HG03135 (cell line): ENCODE results near the gene PTRHD1.
A peak's percentile ranks its signal among the peaks of the same experiment; 100 is the strongest.

ENCODE experiments used
- ATAC-seq: cut with Tn5 transposase; IDR thresholded peaks from one replicate; pipeline ENCODE4 v1.9.1; 2021; ENCODE audit warnings: mild to moderate bottlenecking, moderate library complexity; ENCODE audit not compliant: unreplicated experiment

Gene PTRHD1

DNA sequence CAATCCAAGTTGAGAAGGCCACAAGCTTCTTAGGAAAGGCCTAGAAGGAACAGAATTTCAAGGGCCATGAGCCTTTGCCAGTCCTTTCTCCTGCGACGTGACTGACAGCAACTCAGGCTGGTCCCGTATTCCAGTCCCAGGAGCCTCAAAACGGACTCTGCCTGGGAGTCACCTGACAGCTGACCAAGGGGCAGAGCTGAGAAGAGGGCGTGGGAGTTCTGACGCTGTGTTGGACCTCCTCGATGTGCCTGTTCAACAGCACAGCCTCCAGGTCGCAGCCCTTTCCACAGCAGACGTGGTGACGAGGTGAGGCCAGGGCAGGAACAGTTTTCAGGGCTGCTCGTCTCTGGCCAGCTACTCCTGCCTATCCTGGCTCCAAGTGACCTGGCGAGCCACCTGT is 37.6 kb upstream of the PTRHD1 start:
- ATAC-seq, result no peak

- no peak for ATAC-seq
Observed at GRCh38 chr2:24830351-24830750, 37.2 kb upstream of the PTRHD1 start.

- no peak for ATAC-seq
Observed at GRCh38 chr2:24828238-24828996, 35.2 kb upstream of the PTRHD1 start.

- ATAC-seq, result peak; percentile 71
Observed at GRCh38 chr2:24827321-24828237, 34.4 kb upstream of the PTRHD1 start.

- ATAC-seq, result no peak
Observed at GRCh38 chr2:24826773-24827145, 33.6 kb upstream of the PTRHD1 start.

DNA sequence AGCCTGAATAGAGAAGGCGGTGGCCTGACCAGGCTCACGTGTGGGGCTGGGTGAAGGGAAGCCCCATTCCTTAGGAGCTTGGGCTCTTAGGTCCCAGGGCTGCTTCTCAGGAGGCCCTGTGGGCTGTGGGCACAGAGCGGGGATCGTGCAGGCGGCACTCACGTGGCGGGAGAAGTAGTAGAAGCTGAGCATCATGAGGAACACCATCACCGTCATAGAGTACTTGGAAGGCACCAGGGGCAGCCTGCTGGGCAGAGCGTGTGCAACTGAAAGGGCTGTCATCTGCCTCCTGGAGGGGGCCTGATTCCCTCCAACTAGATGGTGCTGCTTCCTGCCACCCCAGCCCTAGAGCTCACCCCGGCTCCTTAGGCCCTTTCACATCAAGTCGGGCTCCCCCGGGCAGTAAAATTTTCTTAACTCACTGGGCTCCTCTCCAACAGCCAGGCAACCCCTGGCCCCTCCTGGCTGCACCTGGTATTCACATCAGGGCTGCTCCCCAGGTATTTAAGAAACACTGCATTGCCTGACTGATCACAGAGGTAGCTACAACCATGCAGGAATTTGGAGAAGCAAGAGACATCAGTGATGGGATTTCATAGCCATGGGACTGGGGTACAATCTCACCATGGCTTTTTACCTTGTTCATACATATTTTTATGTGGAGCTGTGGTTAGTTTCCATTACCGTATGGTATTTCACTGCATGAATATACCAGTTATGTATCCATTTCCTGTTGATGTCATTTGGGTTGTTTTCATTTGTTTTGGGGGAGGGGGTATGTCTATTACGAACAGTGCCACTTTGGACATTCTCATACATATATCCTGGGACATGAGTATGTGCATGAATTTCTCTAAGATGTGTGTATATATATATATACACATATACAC is 32.9 kb upstream of the PTRHD1 start:
- no peak for ATAC-seq

DNA sequence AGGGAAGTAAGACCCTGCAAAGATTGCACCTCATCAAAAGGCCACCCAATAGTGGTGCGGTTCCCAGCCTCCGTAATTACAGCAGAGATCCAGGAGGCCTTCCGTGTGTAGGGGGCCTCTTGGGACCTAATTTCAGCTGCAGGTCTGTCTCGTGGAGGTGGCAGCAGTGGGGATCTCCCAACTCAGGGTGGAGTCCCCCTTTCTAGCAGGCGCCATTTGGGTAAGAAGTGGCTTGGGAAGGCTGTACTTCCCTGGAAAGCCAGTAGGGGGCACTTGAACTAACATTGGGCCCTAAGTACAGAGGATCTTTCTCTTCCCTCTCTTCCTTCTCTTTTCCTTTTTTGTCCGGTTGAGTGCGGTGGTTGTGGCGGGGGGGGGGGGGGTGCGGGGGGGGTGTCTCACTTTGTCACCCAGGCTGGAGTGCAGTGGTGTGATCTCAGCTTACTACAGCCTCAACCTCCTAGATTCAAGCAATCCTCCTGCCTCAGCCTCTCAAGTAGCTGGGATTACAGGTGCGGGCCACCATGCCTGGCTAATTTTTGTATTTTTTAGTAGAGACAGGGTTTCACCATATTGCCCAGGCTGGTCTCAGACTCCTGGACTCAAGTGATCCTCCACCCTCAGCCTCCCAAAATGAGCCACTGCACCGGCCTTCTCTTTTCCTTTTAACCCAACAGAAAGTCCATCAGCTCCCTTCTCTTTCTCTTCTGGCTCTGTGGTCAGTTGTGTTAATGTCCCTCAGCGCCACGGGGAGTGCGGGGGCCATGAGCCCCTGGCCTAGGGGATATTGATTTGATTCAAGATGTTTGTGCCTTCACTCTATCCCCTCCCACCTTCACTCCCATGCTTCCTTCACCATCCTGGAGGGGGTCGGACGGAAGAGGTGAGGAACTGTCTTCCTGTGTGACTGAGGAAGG is 32.0 kb upstream of the PTRHD1 start:
- no peak for ATAC-seq

- ATAC-seq, result no peak
Observed at GRCh38 chr2:24824071-24824588, 30.9 kb upstream of the PTRHD1 start.

GRCh38 chr2:24822049-24822706 is 29.0 kb upstream of the PTRHD1 start:
- ATAC-seq, result no peak

- ATAC-seq, result no peak
Observed at GRCh38 chr2:24821433-24821891, 28.3 kb upstream of the PTRHD1 start.

- ATAC-seq, result no peak
Observed at GRCh38 chr2:24820598-24821432, 27.6 kb upstream of the PTRHD1 start.

DNA sequence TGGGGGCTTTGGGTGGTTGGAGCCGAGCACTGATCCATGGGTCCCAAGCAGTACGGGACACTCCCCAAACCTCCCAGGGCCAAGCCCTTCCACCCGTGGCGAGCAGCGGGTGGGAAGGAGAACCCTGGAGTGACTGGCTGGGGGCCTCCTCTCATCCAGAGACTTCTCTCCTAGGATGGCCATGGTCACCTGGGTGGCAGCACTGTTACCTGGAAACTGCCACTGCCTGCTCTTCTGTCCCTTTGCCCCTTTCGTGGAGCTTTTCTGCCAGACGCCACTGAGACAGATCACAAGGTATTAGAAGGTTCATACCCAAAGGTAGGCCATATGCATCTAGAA is 27.0 kb upstream of the PTRHD1 start:
- ATAC-seq, result no peak

- no peak for ATAC-seq
Observed at GRCh38 chr2:24819442-24820174, 26.4 kb upstream of the PTRHD1 start.

DNA sequence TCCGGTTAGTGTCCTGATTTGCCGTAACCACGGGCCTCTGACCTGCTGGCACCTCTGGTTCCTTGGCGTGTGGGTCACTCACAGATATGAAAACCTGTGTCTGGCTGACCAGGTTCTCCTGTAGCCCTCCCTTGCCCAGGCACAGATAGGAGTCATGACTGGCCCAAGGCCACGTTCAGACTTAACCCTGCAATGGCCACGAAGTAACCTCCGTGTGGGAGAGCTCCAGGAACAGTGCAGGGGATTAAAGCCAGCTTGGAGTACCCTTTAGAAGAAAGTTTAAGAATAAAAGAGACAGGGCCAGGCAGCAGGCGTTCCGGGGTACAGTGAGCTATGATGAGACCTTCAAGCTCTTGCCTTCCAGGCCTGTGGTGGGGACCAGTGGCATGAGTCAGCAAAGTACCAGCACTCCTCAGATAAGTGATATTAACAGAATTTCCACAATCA is 25.6 kb upstream of the PTRHD1 start:
- no peak for ATAC-seq

- ATAC-seq, result no peak
Observed at GRCh38 chr2:24816884-24817283, 23.7 kb upstream of the PTRHD1 start.

DNA sequence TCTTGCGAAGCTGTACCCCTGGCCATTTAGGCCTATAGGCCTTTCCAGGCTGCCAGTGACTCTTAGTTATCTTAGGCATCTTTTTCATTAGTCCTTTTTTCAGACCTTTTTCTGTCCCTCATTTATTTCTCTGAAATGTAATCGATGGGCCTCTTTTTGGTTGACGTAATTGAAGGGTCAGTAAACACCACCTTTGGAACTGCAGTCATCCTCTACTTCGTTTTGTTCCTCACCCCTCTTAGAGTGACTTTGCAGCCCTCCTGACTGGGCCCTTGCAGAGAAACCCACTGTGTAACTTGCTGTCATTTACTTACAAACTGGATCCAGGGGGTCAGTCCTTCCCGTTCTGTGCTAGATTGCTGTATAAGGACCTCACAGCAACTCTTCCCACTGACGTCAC is 23.2 kb upstream of the PTRHD1 start:
- no peak for ATAC-seq

GRCh38 chr2:24815171-24815570 is 22.0 kb upstream of the PTRHD1 start:
- no peak for ATAC-seq

GRCh38 chr2:24814516-24814915 is 21.3 kb upstream of the PTRHD1 start:
- no peak for ATAC-seq
